GM04504 (cell line): Measurements from ENCODE around the gene ZCRB1.

Experiments used
- DNase-seq: peaks from one replicate; pipeline ENCODE4 v3.0.0-alpha.2; 2012; ENCODE audit warnings: low read depth

Gene ZCRB1

DNA sequence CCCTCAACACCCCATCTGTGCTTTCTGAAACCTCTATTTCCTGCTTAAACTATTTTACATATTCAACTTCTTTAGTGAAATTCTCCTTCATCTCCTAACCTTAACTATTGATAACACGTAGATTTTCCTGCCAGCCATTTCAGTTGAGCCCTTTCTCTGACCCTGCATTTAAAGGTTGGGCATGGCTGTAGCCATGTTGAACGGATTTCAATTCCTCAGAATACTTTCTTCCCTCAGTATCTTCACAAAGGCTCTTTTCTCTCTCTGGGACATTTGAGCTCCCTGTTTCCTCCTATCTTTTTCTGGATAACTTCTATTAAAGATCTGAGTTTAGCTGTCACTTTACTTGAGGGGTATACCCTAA is 1.3 kb upstream of the ZCRB1 start:
- DNase-seq, result no peak

DNA sequence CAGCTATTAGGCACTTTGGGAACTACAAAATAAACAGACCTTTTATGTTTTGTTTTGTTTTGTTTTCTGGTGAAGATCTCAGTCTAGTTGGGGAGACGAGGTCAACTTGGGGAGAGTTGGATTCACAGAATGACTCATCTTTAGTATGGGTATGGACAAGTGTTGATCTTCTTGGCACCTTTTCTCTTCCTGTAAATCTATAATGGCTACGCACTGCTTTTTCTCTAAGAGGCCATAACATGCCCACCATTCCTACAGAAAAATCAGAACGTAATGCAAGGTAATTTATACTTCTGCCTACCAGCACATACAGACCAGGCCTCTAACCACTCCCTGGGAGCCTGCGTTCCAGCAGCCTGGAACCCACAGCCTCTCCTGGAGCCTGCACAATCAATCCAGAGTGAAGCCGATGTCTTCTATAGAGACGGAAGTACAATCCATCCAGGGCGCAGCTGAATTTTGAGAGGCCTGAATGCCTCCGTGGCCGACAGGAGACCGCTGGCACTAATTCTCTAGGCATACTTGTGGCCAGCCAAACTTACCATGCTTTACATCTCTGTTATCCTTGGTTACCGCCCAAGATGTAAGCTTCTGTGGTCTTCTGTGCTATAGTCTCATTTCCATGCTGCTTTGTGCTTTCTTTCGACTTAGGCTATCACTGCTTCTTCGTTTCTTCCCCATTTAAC is 790 bp upstream of the ZCRB1 start:
- peak; percentile 6 for DNase-seq

DNA sequence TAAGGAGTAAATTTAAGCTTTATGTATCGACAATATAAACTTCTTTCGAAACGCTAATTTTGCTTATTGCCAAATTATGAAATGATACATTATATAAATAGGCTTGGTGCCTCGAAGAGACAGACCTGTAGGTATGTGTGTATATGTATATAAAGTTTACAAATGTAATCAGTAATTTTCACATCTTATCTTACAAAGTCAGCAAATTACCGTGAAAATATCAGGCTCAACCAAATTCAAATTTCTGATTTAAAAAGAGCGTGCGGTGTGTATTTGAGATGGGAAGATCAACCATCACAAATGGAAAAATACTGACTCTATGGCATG is 605 bp downstream of the ZCRB1 start:
- no peak for DNase-seq

DNA sequence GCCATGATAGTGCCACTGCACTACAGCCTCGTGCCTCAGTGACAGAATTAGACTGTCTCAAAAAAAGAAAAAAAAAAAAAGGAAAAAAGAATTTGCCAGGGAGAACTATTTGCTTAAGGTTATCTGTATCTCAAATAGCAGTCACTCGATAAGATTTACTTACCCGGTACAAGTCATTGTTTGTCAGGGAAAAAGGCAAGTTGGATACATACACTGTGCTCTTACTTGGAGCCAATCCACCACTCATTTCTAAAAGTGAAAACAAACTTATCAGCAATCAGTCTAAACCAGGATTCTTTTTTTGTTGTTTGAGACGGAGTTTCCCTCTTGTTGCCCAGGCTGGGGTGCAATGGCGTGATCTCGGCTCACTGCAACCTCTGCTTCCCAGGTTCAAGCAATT is 2.0 kb downstream of the ZCRB1 start:
- DNase-seq, result no peak

GRCh38 chr12:42322567-42322966 is 3.3 kb downstream of the ZCRB1 start:
- DNase-seq, result no peak

DNA sequence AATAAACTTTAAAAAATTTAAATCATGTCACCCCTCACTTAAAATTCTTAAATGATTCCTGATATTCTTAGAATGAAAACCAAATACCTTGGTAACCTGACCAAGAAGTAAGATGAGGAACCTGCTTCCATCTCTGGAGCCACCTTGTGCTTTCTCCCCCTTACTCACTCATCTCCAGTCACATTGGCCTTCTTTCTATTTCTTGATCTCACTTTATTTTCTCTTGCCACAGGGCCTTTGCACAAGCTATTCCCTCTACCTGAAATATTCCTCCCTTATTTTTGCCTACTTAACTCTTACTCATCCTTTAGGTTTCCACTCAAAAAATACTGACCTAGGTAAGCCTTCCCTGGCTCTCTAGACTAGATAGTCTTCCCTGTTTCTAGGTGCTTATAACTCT is 5.1 kb downstream of the ZCRB1 start:
- no peak for DNase-seq

- DNase-seq, result no peak
Measured at GRCh38 chr12:42315108-42315507, 10.8 kb downstream of the ZCRB1 start.

GRCh38 chr12:42309996-42310395 is 15.9 kb downstream of the ZCRB1 start:
- no peak for DNase-seq

DNA sequence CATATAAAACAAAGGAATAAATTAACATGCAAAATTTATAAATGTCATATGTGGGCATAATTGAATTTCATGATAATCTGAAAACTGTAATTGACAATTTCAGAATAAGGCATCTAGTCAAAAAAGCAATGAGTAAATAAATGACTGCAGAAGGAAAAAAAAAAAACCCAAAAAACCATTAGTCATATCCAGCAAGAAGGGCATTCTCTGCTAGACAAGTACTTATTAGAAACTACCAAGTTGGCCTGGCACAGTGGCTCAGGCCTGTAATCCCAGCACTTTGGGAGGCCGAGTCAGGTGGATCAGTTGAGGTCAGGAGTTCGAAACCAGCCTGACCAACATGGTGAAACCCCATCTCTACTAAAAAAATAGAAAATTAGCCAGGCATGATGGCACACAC is 17.5 kb downstream of the ZCRB1 start:
- DNase-seq, result no peak

DNA sequence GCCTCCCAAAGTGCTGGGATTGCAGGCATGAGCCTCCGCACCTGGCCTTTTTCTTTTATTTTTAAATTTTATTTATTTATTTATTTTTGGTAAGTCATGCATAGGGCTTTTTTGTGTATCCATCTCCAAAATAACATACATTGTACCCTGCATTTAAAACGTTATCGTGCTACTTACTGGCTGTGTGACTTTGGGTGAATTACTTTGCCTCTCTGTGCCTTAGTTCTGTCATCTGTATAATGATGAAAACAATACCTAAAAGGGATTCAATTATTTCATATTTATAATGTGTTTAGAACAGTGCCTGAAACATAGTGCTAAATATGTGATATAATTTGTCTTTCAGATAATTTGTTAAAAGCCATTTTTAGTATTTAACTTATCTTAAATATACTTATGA is 19.6 kb downstream of the ZCRB1 start:
- no peak for DNase-seq

- DNase-seq, result no peak
Measured at GRCh38 chr12:42299392-42300308, 26.2 kb downstream of the ZCRB1 start.

- DNase-seq, result no peak
Measured at GRCh38 chr12:42298887-42299286, 27.0 kb downstream of the ZCRB1 start.

GRCh38 chr12:42296503-42297109 is 29.3 kb downstream of the ZCRB1 start:
- no peak for DNase-seq

DNA sequence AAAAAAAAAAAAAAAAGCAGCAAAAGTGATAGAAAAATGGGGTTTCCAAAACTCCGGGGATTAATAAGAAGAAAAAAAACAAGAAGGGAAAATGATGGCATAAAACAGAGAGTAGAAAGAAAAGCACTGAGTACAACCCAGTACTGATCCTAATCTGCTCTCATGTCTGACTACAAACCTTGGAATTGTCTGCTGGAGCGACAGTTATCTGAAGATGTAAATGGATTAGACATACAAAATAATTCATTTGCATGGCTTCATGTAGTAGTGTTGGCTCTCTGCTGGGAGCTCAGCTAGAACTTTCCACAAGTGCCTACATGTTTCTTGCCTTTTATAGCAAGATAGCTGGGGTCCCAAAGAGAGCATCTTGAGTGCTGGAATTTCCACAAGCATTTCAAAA is 34.2 kb downstream of the ZCRB1 start:
- DNase-seq, result no peak

DNA sequence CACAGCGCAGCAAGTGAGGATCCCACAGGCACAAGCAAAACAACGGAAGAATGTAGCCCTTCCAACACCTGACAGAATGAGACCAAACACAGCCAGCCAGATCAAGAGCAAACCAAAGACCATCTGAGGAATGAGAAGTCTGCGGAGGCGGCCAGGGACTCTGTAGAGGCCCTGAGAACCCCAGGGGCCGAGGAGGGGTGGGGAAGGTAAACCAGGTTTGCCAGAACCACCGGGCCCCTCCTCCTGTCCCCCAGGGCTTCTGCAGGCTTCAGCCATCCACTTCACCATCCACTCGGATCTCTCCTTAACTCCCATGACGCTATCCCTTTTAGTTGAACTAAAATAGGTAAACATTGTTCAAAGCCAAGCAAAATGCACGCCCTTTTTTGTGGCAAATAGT is 37.4 kb downstream of the ZCRB1 start:
- no peak for DNase-seq

DNA sequence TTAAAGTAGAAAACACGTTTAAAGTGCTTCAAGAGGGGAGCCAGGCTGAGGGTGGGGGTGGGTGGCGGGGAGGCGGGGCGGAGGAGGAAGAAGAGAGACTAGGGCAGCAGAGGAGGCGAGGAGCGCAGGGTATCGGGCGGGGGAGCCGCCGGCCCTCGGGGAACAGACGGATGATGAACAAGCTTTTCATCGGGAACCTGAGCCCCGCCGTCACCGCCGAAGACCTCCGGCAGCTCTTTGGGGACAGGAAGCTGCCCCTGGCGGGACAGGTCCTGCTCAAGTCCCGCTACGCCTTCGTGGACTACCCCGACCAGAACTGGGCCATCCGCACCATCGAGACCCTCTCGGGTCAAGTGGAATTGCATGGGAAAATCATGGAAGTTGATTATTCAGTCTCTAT is 39.2 kb downstream of the ZCRB1 start:
- no peak for DNase-seq

DNA sequence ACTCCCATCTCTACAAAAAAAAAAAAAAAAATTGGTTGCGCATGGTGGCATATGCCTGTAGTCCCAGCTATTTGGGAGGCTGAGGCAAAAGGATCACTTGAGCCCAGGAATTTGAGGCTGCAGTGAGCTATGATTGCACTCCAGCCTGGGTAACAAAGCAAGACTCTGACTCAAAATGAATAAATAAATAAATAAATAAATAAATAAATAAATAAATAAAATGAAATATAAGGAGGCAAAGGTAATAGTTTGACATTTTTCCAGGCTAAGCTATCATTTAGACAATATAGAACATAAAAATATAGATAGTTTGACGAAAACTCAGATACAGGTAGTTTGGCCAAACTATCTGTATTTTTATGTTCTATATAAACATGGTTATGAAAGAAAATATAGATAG is 40.5 kb downstream of the ZCRB1 start:
- DNase-seq, result no peak

DNA sequence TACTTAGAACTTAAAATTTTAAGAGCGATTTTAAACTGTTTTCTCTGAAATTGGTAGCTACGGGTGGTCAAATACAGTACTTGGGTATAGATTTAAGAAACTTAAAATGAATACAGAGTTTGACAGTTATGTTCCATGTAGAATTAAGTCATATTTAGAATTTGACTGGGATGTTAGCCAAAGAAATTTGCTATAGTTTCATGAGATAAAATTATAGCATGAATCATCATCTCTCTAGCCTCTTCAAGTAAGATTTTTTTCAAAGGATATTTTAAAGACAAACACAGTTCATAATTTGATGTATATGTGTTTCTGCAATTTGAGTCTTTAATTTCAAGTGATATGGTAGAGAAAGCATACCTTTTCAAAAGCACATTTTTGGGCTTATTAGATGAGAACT is 41.0 kb downstream of the ZCRB1 start:
- DNase-seq, result no peak

- no peak for DNase-seq
Measured at GRCh38 chr12:42284157-42284556, 41.7 kb downstream of the ZCRB1 start.

DNA sequence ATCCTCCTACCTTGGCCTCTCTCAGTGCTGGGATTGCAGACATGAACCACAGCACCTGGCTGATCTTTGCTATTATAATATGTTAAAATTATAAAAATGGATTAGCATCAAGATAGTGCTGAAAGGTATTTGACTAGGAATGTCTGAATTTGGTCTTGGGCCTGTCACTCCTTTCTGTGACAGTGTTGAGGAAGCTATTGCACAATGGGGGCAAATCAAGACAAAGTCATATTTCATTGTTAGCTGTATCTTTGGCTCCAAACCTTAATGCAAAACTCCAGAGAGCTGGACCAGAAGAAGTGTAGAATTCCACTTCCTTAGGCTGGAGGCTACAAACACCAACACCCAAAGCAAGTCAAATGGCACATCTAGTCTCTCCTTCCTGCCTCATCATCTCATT is 42.2 kb downstream of the ZCRB1 start:
- no peak for DNase-seq

DNA sequence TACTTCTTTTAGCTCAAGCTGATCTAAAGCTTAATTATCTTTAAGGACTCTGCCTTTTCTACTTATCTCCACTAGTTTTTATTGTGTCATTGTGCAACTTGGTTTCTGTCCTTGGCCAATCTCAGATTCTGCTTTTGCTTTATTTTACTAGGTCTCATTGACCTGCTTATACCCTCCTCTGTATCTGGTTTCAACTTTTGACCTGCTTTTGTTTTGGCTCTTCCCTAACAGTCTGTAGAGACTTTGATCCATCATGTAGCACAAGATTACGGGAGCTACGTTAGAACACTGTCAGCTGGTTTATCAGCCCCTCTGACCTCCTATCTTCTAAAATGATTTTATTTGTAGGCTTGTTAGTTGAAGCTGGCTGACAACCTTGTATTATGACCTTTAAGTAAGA is 43.6 kb downstream of the ZCRB1 start:
- DNase-seq, result no peak

- DNase-seq, result no peak
Measured at GRCh38 chr12:42281844-42282243, 44.0 kb downstream of the ZCRB1 start.

DNA sequence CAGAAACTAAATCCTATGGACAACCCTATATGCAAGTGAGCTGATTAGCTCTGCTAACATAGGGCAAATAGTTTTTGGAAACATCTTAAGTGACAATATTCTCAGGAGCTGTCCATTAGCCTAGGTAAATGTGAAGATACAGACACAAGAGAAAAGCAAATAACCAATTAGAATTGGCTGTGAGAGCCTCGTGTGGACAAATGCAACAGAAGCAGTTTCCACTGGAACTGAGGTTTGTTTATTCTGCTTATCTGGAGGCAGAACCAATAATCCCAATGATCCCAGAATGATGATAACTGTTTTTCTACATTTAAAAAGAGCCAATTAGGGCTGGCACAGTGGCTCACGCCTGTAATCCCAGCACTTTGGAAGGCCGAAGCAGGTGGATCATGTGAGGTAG is 44.6 kb downstream of the ZCRB1 start:
- no peak for DNase-seq

- no peak for DNase-seq
Measured at GRCh38 chr12:42278128-42278510, 47.8 kb downstream of the ZCRB1 start.
